NOMO-1 (cell line): Measurements from ENCODE around the gene WDR45B.
"Not testable (repeated sequence)": the region's sequence is repeated elsewhere in the genome, so short reads cannot be mapped to it uniquely, and the experiment has no call there.

ENCODE experiments used
- DNase-seq, 2 experiments: peaks; one replicate each; lab custom pipeline; 2025; ENCODE audit not compliant: unreplicated experiment in 2 of 2; lab: John Stamatoyannopoulos, UW

Gene WDR45B

GRCh38 chr17:82658796-82659452 lies 10.7 kb upstream of the WDR45B start:
- no peak for DNase-seq

GRCh38 chr17:82658331-82658730 lies 10.1 kb upstream of the WDR45B start:
- no peak for DNase-seq

GRCh38 chr17:82657926-82658325 lies 9.7 kb upstream of the WDR45B start:
- no peak for DNase-seq

GRCh38 chr17:82656266-82656665 lies 8.0 kb upstream of the WDR45B start:
- no peak for DNase-seq

- no peak for DNase-seq
Measured at GRCh38 chr17:82655523-82655922, 7.3 kb upstream of the WDR45B start.

- peak; percentile 47 to 70 for DNase-seq
Measured at GRCh38 chr17:82655038-82655479, 6.8 kb upstream of the WDR45B start.

GRCh38 chr17:82654611-82655010 lies 6.4 kb upstream of the WDR45B start:
- DNase-seq = not testable (repeated sequence)

GRCh38 chr17:82653651-82654528 lies 5.6 kb upstream of the WDR45B start:
- no peak for DNase-seq

- no peak for DNase-seq
Measured at GRCh38 chr17:82650723-82651122, 2.5 kb upstream of the WDR45B start.

GRCh38 chr17:82649501-82650261 lies 1.4 kb upstream of the WDR45B start:
- DNase-seq = no peak

- DNase-seq = no peak
Measured at GRCh38 chr17:82648742-82649331, 593 bp upstream of the WDR45B start.

GRCh38 chr17:82647593-82648164 lies 565 bp downstream of the WDR45B start:
- peak in 1 of 2 experiments; percentile 4 for DNase-seq

- no peak for DNase-seq
Measured at GRCh38 chr17:82645516-82645915, 2.7 kb downstream of the WDR45B start.

GRCh38 chr17:82644148-82644547 lies 4.1 kb downstream of the WDR45B start:
- DNase-seq = no peak

GRCh38 chr17:82642022-82642421 lies 6.2 kb downstream of the WDR45B start:
- DNase-seq = no peak

GRCh38 chr17:82640036-82640435 lies 8.2 kb downstream of the WDR45B start:
- no peak for DNase-seq

- no peak for DNase-seq
Measured at GRCh38 chr17:82639628-82640027, 8.6 kb downstream of the WDR45B start.

- no peak for DNase-seq
Measured at GRCh38 chr17:82638183-82638773, 10.0 kb downstream of the WDR45B start.

GRCh38 chr17:82636626-82637598 lies 11.3 kb downstream of the WDR45B start:
- no peak for DNase-seq
